C4-2B (cell line): ENCODE data around the gene PLAGL1.

Source experiments
- ZFX ChIP-seq: fragments of 450-650 bp; IDR thresholded peaks from 2 replicates; pipeline ENCODE4 v1.6.1; 2017
- TF ChIP-seq, protein P1 (sequence below): fragments of 450-650 bp; conservative IDR thresholded peaks from 2 replicates; pipeline ENCODE4 v1.5.1; 2017; ENCODE audit warnings: mild to moderate bottlenecking

DNA sequence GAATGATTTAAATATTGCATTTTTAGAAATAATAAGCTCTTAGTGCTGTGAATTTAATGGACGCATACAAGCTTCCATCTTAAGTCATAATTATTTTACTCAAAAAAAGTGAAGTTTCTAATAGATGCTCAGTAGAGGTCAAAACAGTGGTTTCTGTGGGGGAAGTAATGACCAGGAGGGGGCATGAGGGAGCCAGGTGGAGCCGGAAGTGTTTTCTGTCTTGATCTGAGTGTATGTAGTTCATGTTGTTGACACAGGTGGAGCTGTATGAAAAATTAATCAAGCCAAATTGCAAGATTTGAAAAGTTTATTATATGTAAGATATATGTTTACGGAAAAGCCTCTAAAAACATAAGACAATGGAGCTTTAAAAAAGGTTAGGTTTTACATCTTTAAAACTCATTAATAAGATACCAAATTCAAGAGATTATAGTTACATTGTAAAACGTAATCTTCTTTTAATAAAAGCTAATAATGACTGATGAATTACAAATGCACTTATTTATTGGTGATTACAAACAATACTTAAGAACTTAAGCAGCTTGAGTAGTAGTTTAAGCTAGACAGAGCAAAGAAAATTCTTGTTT lies 68.0 kb downstream of the PLAGL1 start:
- TF ChIP-seq, protein P1, sequence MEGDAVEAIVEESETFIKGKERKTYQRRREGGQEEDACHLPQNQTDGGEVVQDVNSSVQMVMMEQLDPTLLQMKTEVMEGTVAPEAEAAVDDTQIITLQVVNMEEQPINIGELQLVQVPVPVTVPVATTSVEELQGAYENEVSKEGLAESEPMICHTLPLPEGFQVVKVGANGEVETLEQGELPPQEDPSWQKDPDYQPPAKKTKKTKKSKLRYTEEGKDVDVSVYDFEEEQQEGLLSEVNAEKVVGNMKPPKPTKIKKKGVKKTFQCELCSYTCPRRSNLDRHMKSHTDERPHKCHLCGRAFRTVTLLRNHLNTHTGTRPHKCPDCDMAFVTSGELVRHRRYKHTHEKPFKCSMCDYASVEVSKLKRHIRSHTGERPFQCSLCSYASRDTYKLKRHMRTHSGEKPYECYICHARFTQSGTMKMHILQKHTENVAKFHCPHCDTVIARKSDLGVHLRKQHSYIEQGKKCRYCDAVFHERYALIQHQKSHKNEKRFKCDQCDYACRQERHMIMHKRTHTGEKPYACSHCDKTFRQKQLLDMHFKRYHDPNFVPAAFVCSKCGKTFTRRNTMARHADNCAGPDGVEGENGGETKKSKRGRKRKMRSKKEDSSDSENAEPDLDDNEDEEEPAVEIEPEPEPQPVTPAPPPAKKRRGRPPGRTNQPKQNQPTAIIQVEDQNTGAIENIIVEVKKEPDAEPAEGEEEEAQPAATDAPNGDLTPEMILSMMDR, result peak; percentile 94
- no peak for TF ChIP-seq ZFX
